Forelimb muscle (tissue), 1 donor: ENCODE data around the gene EVI5L. TPM values are rescaled to one million over a fixed set of nuclear protein-coding genes. Genes with fewer than 3 reads are reported as not detected.

Experiments used
- DNase-seq: peaks from one replicate; pipeline ENCODE4 v3.0.0-alpha.2; 2013; ENCODE audit warnings: low read depth
- polyA plus RNA-seq: library from polyadenylated mRNA; unstranded; fragments of 120-200 nt; gene quantifications from one replicate; pipeline ENCODE4 v1.2.1, GENCODE V29; 2013; ENCODE audit not compliant: insufficient read length

The EVI5L gene
- polyA plus RNA-seq, 1 donor, result 13.4 TPM

DNA sequence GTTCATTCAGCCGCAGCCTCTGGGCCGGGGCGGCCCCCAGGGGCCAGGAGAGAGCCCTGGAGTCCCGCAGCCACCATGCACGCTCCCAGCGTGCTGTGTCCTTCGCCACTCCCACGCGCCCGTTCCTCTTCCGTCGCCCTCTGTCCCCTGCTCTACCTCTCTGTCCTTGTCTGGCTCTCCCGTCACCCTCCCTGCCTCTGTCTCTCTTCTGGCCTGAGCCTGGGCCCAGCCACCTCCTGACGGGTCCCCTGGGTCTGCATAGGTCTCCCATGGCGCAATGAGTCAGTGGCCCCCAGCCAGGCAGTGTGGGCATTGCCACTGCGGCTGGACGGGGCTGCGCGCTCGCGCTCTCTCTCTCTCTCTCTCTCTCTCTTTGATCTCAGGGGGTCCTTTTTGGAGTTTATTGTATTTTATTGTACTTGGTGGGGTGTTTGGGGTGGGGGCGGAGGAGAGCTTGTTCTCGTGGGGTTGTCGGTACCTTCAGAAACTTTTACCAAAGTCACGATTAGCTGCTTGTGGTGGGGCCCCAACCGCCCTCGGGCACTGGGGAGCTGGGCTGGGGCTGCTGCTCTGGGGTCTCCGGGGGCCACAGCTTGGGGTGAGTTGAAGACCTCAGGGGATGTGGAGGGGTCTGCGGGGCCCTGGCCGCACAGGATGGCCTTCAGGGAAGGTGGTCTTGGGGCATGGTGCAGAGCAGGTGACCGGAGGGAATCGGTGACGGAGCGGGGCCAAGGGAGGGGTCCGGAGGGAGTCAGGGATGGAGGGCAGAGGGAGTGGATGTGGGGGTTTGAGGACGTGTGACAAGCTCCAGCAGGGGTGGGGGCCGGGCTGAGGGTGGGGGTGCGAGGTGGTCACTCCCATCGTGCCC, 82.9 kb downstream of the EVI5L start:
- no peak for DNase-seq

DNA sequence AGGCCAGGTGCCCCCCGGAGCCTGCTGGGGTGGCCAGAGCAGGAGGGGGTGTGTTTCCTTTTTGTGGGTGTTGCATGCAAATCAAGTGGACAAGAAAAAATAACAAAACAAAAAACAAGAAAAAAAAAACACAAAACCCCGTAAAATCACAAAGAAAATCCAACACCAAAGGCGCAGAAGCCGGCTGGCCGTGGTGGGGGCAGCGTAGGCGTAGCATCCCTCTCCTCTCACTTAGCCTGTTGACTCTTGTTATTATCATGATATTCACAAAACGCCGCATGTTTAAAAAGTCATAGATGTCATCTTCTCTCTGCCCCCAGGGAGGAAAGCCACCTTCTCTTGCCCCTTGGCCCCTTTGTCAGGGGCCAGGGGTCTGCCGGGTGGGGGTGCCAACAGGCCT, 83.6 kb downstream of the EVI5L start:
- DNase-seq, result no peak

DNA sequence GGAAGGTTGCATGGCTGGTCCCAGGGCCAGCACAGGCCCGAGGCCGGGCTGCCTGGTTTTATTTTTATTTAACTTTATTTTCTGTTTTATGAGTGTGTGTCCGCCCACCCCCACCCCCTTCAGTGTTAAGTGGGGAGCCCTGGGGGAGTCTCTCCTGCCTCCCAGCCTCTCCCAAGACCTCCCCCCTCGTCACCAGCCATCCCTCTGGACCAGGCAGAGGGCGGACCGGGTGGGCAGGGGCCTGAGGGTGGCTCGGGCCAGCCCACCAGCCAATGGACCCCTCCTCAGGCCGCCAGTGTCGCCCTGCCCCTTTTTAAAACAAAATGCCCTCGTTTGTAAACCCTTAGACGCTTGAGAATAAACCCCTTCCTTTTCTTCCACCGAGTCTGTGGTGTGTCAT, 84.1 kb downstream of the EVI5L start:
- DNase-seq, result no peak

Other genes starting within 250 kb of the EVI5L start
- 0.14 TPM for gene CAMSAP3, start 234.4 kb upstream of the EVI5L start, polyA plus RNA-seq
- gene XAB2, start 200.7 kb upstream of the EVI5L start, polyA plus RNA-seq, result 20.4 TPM
- 61.0 TPM for gene PET100, start 200.4 kb upstream of the EVI5L start, polyA plus RNA-seq
- not detected for gene PCP2, start 196.5 kb upstream of the EVI5L start, polyA plus RNA-seq
- gene STXBP2, start 193.1 kb upstream of the EVI5L start, polyA plus RNA-seq, result 4.0 TPM
- 3.0 TPM for gene RETN, start 161.2 kb upstream of the EVI5L start, polyA plus RNA-seq
- gene MCEMP1, start 153.1 kb upstream of the EVI5L start, polyA plus RNA-seq, result 0.14 TPM
- gene TRAPPC5, start 149.4 kb upstream of the EVI5L start, polyA plus RNA-seq, result 36.6 TPM
- 0.78 TPM for gene FCER2, start 128.1 kb upstream of the EVI5L start, polyA plus RNA-seq
- 0.10 TPM for gene CLEC4G, start 98.1 kb upstream of the EVI5L start, polyA plus RNA-seq
- gene CD209, start 82.7 kb upstream of the EVI5L start, polyA plus RNA-seq, result 2.3 TPM
- gene CLEC4M, start 67.0 kb upstream of the EVI5L start, polyA plus RNA-seq, result 0.14 TPM
- gene PRR36, start 44.2 kb downstream of the EVI5L start, polyA plus RNA-seq, result 0.27 TPM
- gene LRRC8E, start 58.3 kb downstream of the EVI5L start, polyA plus RNA-seq, result 0.23 TPM
- 23.3 TPM for gene MAP2K7, start 73.7 kb downstream of the EVI5L start, polyA plus RNA-seq
- gene TGFBR3L, start 84.6 kb downstream of the EVI5L start, polyA plus RNA-seq, result 0.24 TPM
- 18.1 TPM for gene SNAPC2, start 90.1 kb downstream of the EVI5L start, polyA plus RNA-seq
- 2.0 TPM for gene CTXN1, start 95.9 kb downstream of the EVI5L start, polyA plus RNA-seq
- gene TIMM44, start 113.4 kb downstream of the EVI5L start, polyA plus RNA-seq, result 52.7 TPM
- gene ELAVL1, start 175.4 kb downstream of the EVI5L start, polyA plus RNA-seq, result 44.5 TPM
- gene CCL25, start 222.5 kb downstream of the EVI5L start, polyA plus RNA-seq, result not detected